ENCODE results near the gene RFX5.

RFX5 gene

DNA sequence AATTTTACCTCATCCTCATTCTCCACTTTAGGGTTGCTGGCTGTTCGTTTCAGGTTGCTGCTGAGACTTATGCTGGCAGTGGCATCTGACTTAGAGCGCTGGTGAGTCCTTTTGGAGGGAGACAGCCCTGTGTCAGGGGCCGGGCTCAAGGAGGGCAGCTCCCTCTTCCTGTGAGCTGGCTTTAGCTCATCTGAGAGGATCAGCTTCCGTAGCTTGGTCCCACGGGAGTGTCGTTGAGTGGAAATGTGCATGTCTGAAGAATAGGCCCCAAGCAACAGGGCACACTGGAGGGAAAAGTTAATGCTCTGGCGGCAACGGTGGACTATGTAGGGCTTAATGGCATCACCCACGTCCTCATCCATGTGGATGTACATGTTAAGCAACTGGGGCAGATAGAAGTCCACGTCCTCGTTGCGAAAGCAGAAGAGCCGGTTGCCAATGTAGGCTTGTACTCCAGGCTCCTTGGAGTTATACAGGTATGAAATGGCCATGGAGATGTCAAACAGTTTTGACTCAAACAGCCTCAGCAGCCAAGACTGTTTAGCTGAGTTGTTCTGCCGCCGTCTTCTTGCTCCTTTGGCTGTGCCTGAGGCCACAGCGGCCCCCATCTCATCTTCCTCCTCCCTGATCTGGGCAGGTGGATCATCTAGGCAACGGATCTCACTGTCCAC is 31.4 kb downstream of the RFX5 start:
- DNase-seq: no peak

DNA sequence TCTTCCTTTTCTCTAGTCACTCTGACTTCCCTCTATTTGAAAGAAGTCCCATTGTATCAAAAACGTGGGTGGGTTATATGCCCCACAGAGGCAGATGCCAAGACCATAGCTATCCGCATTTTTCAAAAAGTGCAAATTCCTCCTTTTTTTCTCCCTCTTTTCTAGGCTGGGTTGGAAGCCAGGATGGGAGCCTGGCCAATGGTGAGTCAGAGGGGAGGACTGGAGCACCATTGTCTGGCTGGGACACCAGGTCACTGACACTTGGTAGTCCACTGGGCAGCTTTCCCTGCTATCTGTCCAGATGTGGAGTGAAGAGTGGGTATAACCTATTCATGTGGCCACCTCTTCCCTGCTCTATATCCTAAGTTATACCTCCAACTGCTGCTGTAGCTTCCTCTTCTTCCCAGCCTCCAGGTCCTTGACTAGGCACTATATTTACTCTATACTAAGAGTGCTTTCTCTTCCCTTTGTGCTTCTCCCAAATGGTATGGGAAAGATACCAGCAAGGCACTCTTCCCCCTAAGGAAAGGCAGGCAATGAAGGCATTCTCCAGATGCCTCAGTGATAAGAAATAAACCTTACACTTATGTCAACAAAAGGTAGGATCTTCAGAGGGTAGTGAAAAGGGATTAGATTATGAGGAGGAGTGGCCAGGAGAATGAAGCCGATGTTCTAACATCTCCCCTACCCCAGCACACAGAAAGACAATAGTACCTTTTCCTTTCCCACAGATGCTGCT is 32.7 kb downstream of the RFX5 start:
- no peak for DNase-seq

DNA sequence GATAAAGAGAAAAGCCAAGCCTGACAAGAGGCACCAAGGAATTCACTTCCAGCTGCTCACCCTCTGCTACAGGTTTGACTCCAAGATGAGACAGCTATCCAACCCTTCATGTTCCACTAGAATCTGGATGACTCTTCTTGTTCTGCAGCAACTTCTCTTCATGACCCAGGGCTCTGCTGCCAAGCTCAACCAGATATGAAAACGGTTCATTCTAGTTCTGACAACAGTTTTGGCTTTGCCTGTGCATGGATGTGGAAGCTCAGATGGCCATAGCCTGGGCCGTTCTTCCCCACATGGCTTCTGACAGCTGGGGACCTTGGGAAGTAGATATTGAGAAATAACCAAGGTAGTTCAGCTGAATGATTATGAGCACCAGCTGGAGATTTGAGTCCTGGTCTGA is 33.6 kb downstream of the RFX5 start:
- DNase-seq: no peak

DNA sequence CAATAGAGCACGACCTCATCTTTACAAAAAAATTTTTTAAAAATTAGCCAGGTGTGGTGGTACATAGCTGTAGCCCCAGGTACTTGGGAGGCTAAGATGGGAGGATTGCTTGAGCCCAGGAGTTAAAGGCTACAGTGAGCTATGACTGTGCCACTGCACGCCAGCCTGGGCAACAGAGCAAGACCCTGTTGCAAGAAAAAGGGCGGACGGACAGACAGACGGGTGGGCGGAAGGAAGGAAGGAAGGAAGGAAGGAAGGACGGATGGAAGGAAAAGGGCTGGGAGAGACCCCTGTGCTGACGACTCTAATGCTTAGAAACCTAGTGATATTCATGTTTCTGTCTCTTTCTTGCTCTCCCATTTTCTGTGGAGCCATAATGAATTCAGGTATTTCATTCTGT is 34.2 kb downstream of the RFX5 start:
- no peak for DNase-seq

DNA sequence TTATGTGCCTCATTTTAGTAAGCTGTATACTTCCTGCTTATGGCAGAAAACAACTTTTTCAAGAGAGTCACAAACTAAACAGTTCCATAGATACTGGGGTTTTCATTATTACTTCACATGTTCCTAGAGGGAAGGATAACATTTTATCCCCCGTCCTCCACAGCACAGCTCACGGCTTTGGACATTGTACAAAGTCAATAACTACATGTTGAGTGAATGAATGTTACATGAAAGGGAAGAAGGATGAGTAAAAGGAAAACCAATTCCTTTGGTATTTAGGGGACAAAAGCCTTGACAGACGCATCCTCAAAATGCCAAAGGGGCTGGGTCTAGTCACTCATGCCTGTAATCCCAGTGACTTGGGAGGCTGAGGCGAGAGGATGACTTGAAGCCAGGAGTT is 34.6 kb downstream of the RFX5 start:
- no peak for DNase-seq

DNA sequence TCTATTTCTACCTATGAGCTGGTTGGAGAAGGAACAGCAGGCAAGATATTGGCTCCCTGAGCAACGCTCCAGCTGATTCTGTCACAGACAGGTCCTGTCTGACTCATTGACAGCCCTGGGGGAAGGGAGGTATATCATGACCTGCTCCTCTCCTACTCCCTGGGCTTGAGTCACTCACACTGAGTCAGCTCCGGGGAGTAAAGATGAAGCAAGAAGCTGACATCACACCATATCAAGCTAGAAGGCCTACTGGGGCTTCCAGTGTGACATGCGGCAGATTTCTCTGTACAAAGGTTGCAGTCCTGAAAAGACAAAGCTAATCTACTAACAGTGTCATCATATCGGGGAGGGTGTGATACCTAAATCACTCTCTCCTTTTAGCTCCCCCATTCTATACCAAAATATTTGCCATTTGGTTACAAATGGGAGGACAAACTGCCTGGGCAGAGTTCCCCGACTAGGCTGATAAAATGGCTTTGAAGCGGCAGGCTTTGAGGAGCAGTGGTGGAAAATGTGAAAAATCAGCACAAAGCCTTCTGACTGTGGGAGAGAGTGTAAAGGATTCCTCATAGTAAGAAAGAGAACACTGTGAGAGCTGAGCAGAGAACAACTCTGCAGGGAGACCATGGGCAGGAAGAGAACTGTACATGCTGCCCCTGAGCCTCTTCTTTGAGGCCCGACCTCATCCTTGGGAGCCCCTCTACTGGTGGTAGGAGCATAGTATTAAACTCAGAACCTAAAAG is 35.3 kb downstream of the RFX5 start:
- DNase-seq: peak; percentile 56

DNA sequence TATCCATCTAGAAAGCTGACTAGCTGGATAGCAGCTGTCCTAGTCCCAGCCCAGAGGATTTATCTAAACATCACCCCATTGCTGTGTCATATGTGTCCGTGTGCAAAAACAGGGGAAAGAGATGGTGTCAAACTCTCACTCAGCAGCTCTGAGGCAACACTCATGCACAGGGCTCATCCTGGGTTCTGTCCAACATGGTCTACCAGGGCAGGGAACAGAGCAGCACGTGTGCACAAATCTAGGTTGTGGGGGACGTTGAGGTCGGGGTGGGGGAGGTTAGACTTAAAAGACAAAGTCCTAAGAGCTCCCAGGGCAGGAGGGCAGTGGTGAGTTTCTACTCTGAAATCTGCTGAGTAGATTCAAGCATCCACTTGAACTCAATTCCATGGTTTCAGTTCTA is 36.0 kb downstream of the RFX5 start:
- DNase-seq: no peak

DNA sequence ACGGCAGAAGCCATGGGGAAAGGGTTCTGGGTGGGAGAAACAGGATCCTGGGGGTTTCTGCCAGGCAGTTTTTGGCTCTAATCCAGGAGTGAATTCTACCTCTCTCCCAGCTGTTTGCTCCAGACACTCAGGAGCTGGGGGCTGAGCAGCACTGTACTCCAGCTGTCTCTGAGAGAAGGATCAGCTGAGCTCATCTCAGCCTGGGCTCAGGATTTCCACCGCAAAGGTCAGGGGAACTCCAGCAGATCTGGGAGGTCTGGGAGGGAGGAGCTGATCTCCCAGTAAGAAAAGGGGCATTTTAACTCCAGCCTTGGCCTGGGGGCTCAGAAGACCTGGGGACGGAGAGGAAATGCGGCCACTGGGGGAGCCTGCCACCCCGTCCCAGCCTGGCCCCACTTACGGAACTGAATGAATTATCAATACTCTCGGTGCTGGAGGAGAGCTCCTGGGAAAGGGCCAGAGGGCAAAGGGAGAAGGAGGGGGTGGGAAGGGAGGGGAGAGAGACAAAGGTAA is 37.2 kb downstream of the RFX5 start:
- DNase-seq: no peak

DNA sequence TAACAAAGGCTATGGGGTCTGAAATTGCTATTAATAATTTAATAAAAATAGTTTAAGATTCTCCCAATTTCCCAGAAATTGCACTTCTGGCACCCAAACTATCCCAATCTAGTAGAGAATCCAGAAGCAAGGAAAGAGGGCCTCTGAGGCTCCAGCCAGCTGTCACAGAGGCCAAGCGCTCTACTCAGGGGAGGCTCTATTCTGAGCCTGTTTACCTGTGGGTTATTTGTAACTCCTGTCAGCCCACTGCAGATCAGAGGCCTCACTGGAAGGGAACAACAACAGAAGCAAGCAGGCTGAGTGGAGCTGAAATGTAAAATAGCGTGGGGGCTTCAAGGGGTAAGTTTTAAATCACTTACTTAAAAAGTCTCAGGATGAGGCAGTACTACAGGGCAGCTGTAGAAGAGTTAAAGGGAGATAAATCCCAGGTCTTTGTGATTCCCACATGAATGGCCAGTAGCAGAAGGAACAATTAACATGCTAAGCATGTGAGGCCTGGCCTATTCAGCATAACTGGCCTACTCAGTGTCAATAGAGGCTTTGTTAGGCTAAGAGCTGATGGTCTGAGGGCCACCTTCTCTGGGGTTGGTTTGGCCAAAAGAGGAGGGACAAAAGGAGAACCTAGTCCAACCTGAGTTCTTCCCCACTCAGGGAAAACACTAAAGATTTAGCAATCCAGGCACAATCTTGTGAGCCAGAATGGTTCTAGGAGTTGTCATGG is 52.1 kb downstream of the RFX5 start:
- DNase-seq: no peak

DNA sequence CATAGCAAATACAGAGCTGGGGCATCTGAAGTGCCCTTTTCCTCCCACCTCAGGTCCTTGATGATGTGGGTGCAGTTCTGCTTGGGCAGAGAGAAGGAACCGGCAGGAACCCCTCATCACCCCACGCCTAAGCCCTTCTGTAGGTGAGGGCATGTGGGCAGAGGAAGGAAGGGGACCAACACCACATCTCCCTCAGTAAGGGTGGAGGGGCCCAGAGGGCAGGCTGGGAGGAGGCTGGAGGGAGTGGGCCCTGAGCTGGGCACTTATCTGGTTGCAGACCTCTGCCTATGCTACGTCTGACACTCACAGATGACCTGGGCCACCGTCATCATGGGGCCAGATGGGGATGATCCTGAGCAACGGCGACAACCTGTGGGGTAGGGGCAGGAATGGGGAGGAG is 54.0 kb downstream of the RFX5 start:
- no peak for DNase-seq

DNA sequence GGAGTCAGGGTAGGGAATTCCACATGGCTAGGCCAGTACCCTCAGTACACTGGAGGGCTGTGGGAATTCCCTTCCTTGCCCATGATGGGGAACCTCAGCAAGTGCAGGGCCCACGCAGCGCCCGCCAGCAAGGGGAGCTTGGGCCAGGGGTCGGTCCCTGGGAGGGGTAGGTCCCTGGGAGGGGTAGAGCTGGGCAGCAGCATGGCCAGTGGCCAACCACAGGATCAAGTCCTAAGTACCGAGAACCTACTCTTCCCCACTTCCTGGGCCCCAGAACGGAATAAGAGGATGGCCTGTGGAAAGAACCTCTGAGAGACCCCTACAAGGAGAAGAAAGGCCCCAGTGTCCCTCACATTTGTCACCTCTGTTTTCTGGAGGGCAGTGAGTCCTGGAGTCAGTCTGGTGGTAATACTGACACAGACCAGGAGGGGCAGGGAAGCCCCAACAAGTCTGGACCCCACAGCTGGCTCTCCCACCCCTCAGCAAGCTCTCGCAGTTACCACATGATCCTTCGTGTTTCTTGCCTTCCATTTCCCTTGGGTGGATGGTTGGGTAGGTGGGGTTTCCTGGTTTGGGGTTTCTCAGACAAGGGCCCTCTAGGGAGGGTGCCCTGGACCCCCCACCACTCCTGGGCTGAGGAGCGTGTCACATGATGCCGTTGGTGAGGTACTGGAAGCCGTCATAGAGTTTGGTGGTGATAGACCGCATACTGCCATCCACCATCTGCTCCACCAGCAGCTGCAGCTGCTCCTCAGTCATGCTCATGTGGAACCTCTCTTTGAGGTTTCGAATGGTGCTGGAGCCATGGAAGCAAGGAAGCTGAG is 54.6 kb downstream of the RFX5 start:
- DNase-seq: no peak

DNA sequence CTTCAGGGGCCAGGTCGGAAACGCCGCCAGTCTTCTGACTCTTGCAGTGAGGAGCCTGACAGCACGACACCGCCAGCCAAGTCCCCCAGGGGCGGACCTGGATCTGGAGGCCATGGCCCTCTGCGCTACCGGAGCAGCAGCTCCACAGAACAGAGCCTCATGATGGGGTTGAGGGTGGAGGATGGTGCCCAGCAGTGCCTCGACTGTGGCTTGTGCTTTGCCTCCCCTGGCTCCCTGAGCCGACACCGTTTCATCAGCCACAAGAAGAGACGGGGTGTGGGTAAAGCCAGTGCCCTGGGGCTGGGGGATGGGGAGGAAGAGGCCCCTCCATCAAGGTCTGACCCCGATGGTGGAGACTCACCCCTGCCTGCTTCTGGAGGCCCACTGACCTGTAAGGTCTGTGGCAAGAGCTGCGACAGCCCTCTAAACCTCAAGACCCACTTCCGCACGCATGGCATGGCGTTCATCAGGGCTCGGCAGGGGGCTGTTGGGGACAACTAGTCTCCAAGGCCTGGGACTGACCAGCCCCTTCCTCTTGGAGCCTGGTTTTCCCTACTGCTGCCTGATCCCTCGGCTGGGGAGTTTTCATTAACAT is 56.2 kb downstream of the RFX5 start:
- DNase-seq: no peak
